ENCODE data around the gene XCL1. TPM values are rescaled to one million over a fixed set of nuclear protein-coding genes. Genes with fewer than 3 reads are reported as not detected.
A peak's percentile ranks its signal among the peaks of the same experiment; 100 is the strongest.

The XCL1 gene
- total RNA-seq, 1 experiment from 2014 or later: 0.26 TPM

DNA sequence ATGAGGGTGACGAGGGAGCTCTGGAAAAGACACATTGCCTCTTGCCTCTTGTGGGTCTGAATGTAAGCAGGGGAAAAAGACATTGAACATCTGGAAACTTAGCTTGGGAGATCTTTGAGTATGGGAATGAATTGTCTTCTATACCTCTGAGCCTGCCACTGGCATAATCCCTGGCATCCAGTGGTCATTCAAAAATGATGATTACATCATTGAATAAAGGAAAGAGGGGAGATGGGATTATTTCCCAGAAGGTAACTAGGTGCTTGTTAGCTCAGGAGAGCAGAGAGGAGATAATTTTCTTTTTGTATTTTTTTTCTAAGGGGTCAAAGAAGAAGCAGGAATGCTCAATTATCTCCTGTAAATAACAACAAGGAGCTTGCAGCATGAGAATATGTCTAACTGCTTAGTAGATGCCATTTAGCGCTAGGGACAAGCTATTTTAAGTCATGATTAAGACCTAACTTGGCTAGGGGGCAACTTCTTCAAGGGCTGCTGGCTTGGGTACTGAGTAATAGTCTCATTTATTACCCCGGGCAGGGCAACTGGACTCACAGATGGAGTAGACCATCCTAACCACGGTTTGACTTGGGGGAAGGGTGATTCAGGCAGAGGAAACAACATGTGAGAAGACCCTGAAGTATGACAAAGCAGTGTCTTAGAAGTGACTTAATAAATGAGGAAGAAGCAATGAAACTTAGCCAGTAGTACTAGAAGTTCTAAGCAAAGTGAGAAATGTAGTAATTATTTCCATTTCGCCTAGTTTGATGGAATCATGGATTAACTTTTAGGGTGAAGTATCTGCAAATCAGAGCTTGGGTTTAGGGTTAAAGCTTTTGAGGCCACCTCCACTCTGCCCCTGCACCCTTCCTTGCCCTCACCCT is 21.6 kb upstream of the XCL1 start:
- H2AFZ ChIP-seq (ENCODE audit: low read length): no peak overlapping the region
- no peak overlapping the region for H3K27ac ChIP-seq (ENCODE audit: insufficient read length, low read depth, low read length)
- H3K79me2 ChIP-seq (ENCODE audit: insufficient read depth, low read length): no peaks in the 10 kb centered on the region
- no peak overlapping the region for H3K56ac ChIP-seq (ENCODE audit: insufficient read length, low read depth, low read length)
- H3K9me3 ChIP-seq (ENCODE audit: control insufficient read depth, low read depth, low read length): no peaks in the 10 kb centered on the region
- no peaks in the 10 kb centered on the region for H3K27me3 ChIP-seq (ENCODE audit: insufficient read depth, low read length)
- no peak overlapping the region for H4K91ac ChIP-seq (ENCODE audit: insufficient read length, low read depth, low read length)
- H4K8ac ChIP-seq (replicated peaks; ENCODE audit: insufficient read length, low read depth, low read length): no peak overlapping the region
- no peak overlapping the region for H3K4me2 ChIP-seq (ENCODE audit: insufficient read depth, insufficient read length, low read length)
- Mint-ChIP-seq H3K27ac (peak overlapping the region in 1 of 3 experiments; percentile 38; a peak in 2 of 7 replicates), H3K27me3 (ENCODE audit: low read depth) (no peaks in the 10 kb centered on the region), H3K9me3 (no peaks in the 10 kb centered on the region), H3K36me3 (ENCODE audit: insufficient read depth in 1 of 3, low read depth in 3 of 3) (no peaks in the 10 kb centered on the region), H3K4me3 (no peak overlapping the region), H3K4me1 (peaks cover 13% of the 10 kb centered on the region in 2 experiments)
- WGBS (ENCODE audit: extremely low coverage, insufficient read length, low lambda C conversion rate): no CpG with 5 or more reads among the region's 5 CpGs
- H3K23ac ChIP-seq (ENCODE audit: insufficient read length, low read depth, low read length): no peak overlapping the region
- no peak overlapping the region for H2AK5ac ChIP-seq (ENCODE audit: insufficient read length, low read length)
- no peak overlapping the region for H2BK12ac ChIP-seq (ENCODE audit: insufficient read length, low read depth, low read length)
- H3K14ac ChIP-seq (ENCODE audit: insufficient read depth, low read length): no peak overlapping the region
- H3T11ph ChIP-seq (ENCODE audit: low read length): no peak overlapping the region
- no peaks in the 10 kb centered on the region for H4K20me1 ChIP-seq (ENCODE audit: control insufficient read depth, insufficient read depth, insufficient read length)
- H3K23me2 ChIP-seq (ENCODE audit: insufficient read length, low read depth, low read length, poor library complexity, severe bottlenecking): no peaks in the 10 kb centered on the region
- H4K5ac ChIP-seq (ENCODE audit: insufficient read length, low read depth, low read length): no peak overlapping the region
- no peak overlapping the region for H2BK120ac ChIP-seq (ENCODE audit: low read depth, low read length, poor library complexity, severe bottlenecking)
- no peak for DNase-seq
- no peaks in the 10 kb centered on the region for H3K79me1 ChIP-seq (ENCODE audit: insufficient read depth, low read depth, low read length, poor library complexity, severe bottlenecking)
- no peaks in the 10 kb centered on the region; the same call in 1 of the 2 replicates for H3K4me1 ChIP-seq (ENCODE audit: insufficient read depth, low read length)
- no peak overlapping the region for H3K4ac ChIP-seq (ENCODE audit: low read depth, low read length)
- H3K9ac ChIP-seq (ENCODE audit: extremely low read depth, insufficient read length, low read length): no peak overlapping the region
- H2BK20ac ChIP-seq (ENCODE audit: low read depth, low read length, poor library complexity, severe bottlenecking): no peak overlapping the region
- no peak overlapping the region for H3K18ac ChIP-seq (ENCODE audit: insufficient read length, low read depth, low read length)
- no peak overlapping the region for H2BK15ac ChIP-seq (ENCODE audit: low read depth, low read length)
- TF ChIP-seq, protein P1, sequence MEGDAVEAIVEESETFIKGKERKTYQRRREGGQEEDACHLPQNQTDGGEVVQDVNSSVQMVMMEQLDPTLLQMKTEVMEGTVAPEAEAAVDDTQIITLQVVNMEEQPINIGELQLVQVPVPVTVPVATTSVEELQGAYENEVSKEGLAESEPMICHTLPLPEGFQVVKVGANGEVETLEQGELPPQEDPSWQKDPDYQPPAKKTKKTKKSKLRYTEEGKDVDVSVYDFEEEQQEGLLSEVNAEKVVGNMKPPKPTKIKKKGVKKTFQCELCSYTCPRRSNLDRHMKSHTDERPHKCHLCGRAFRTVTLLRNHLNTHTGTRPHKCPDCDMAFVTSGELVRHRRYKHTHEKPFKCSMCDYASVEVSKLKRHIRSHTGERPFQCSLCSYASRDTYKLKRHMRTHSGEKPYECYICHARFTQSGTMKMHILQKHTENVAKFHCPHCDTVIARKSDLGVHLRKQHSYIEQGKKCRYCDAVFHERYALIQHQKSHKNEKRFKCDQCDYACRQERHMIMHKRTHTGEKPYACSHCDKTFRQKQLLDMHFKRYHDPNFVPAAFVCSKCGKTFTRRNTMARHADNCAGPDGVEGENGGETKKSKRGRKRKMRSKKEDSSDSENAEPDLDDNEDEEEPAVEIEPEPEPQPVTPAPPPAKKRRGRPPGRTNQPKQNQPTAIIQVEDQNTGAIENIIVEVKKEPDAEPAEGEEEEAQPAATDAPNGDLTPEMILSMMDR (conservative IDR thresholded peaks at IDR 0.05): no peak
- H2BK5ac ChIP-seq (ENCODE audit: insufficient read length, low read length): no peak overlapping the region
